GM21381 (cell line): Measurements from ENCODE around the gene CARD8.
A peak's percentile ranks its signal among the peaks of the same experiment; 100 is the strongest.
"Not testable (repeated sequence)": the region's sequence is repeated elsewhere in the genome, so short reads cannot be mapped to it uniquely, and the experiment has no call there.

Experiments
- ATAC-seq: cut with Tn5 transposase; IDR thresholded peaks from one replicate; pipeline ENCODE4 v1.9.1; 2021; ENCODE audit warnings: mild to moderate bottlenecking, moderate library complexity; ENCODE audit not compliant: unreplicated experiment

Gene CARD8

GRCh38 chr19:48255376-48256303, at the start of gene CARD8:
TSS of gene CARD8 (minus strand) at chr19:48255912. CDS start at chr19:48241020, 14,892 bp downstream.
- ATAC-seq: peak; percentile 61

GRCh38 chr19:48303866-48304265, 48.2 kb upstream of the CARD8 start:
- no peak for ATAC-seq

- ATAC-seq: no peak
These were observed 47.7 kb upstream of the CARD8 start for GRCh38 chr19:48303367-48303766.

GRCh38 chr19:48302600-48302959, 46.9 kb upstream of the CARD8 start:
- ATAC-seq: no peak

- ATAC-seq: no peak
These were observed 46.3 kb upstream of the CARD8 start for GRCh38 chr19:48301886-48302599.

- no peak for ATAC-seq
These were observed 42.3 kb upstream of the CARD8 start for GRCh38 chr19:48297975-48298374.

- no peak for ATAC-seq
These were observed 41.4 kb upstream of the CARD8 start for GRCh38 chr19:48296963-48297734.

- ATAC-seq: no peak
These were observed 39.7 kb upstream of the CARD8 start for GRCh38 chr19:48295458-48295857.

- ATAC-seq: no peak
These were observed 37.1 kb upstream of the CARD8 start for GRCh38 chr19:48292798-48293197.

GRCh38 chr19:48291489-48291815, 35.7 kb upstream of the CARD8 start:
- not testable (repeated sequence) for ATAC-seq

- ATAC-seq: no peak
These were observed 35.2 kb upstream of the CARD8 start for GRCh38 chr19:48290771-48291488.

- ATAC-seq: no peak
These were observed 34.7 kb upstream of the CARD8 start for GRCh38 chr19:48290401-48290770.

GRCh38 chr19:48287748-48288147, 32.0 kb upstream of the CARD8 start:
- ATAC-seq: no peak

- no peak for ATAC-seq
These were observed 29.2 kb upstream of the CARD8 start for GRCh38 chr19:48284896-48285295.

GRCh38 chr19:48283908-48284307, 28.2 kb upstream of the CARD8 start:
- ATAC-seq: no peak

GRCh38 chr19:48279747-48280146, 24.0 kb upstream of the CARD8 start:
- no peak for ATAC-seq

GRCh38 chr19:48274938-48275337, 19.2 kb upstream of the CARD8 start:
- no peak for ATAC-seq

- no peak for ATAC-seq
These were observed 18.5 kb upstream of the CARD8 start for GRCh38 chr19:48274173-48274572.

GRCh38 chr19:48271531-48272151, 15.9 kb upstream of the CARD8 start:
- no peak for ATAC-seq

- not testable (repeated sequence) for ATAC-seq
These were observed 13.9 kb upstream of the CARD8 start for GRCh38 chr19:48269617-48270026.
